Kidney (tissue), 14 donors: ENCODE data around the gene LRRC25. TPM values are rescaled to one million over a fixed set of nuclear protein-coding genes. Genes with fewer than 3 reads are reported as not detected.
A peak's percentile ranks its signal among the peaks of the same experiment; 100 is the strongest.

Source experiments
- DNase-seq, 5 donors: peaks; one replicate each; pipeline ENCODE4 v3.0.0-alpha.2; 2013 to 2020
- FAIRE-seq: peaks from 2 replicates; lab custom pipeline; 2012; peaks lifted over from hg19 to GRCh38; lab: Jason Lieb, UNC
- H3K27ac ChIP-seq, 2 donors: one replicate each; pipeline ENCODE4 v1.7.0; 2013; ENCODE audit warnings: low read depth in 2 of 2, low read length in 2 of 2, inconsistent platforms in 1 of 2
- H3K27me3 ChIP-seq: one replicate; pipeline ENCODE4 v1.7.1; 2013; ENCODE audit warnings: low read length, inconsistent platforms; ENCODE audit not compliant: control insufficient read depth, insufficient read depth
- H3K36me3 ChIP-seq, 3 donors: one replicate each; pipeline versions ENCODE4 v1.7.0 to v1.7.1; 2013; ENCODE audit warnings: low read length in 3 of 3, control low read depth in 1 of 3, inconsistent platforms in 1 of 3; ENCODE audit not compliant: insufficient read depth in 3 of 3, control insufficient read depth in 2 of 3
- H3K4me1 ChIP-seq, 3 donors: one replicate each; pipeline versions ENCODE4 v1.7.0 to v1.7.1; 2013; ENCODE audit warnings: low read length in 3 of 3, inconsistent platforms in 1 of 3, low read depth in 1 of 3; ENCODE audit not compliant: control insufficient read depth in 2 of 3, insufficient read depth in 2 of 3
- H3K4me3 ChIP-seq, 3 donors: one replicate each; pipeline versions ENCODE4 v1.7.0 to v1.8.1; 2013; ENCODE audit warnings: low read length in 3 of 3, control low read depth in 1 of 3, inconsistent platforms in 1 of 3
- H3K9ac ChIP-seq, 3 donors: one replicate each; pipeline versions ENCODE4 v1.7.0 to v1.7.1; 2013; ENCODE audit warnings: low read length in 3 of 3, control low read depth in 1 of 3, inconsistent platforms in 1 of 3
- H3K9me3 ChIP-seq, 3 donors: one replicate each; pipeline versions ENCODE4 v1.7.0 to v1.7.1; 2013; ENCODE audit warnings: low read length in 3 of 3, control low read depth in 1 of 3, inconsistent platforms in 1 of 3; ENCODE audit not compliant: control insufficient read depth in 2 of 3, insufficient read depth in 1 of 3
- intact Hi-C: fragments of 100-400 bp; cut with DNase I; formaldehyde crosslinking; loops from one replicate; pipeline ENCODE4 v1.11.1; 2022
- polyA plus RNA-seq: library from polyadenylated mRNA; stranded (reverse); fragments of 350-450 nt; fragmentation: Illumina TruSeq; extraction: RNeasy Lipid Tissue Mini Kit (QIAGEN cat#74804); gene quantifications from one replicate; pipeline ENCODE4 v1.2.3, GENCODE V29; 2014; ENCODE audit warnings: low read depth, low replicate concordance; ENCODE audit not compliant: insufficient read depth
- total RNA-seq: library from RNA; stranded (reverse); fragmentation: NEBNext Ultra II Directional; extraction: Animal tissue kit (Norgen Biotek cat#: 25700); gene quantifications from one replicate; pipeline ENCODE4 v1.2.1, GENCODE V29; 2021
- TF ChIP-seq, protein P1 (sequence below): IDR thresholded peaks from 3 replicates; pipeline ENCODE4 v1.5.1; 2012; ENCODE audit warnings: mild to moderate bottlenecking, moderate library complexity, borderline replicate concordance; ENCODE audit not compliant: insufficient read depth; ENCODE audit errors: extremely low read depth
- donor health status: control.
- donor health status: control.
- donor health status: control.
- donor health status: control.
- donor health status: control.
- donor health status: DM: yes; HTN: yes; CAD: no.
- donor health status: Normal renal cell carcinoma (clear cell type).

Gene LRRC25
- total and polyA plus RNA-seq, 2 donors from 2014 or later, result 2.7 to 13.1 TPM

GRCh38 chr19:18434411-18435175 is 37.2 kb upstream of the LRRC25 start:
- peaks cover 0 to 10% (median 3%) of the 10 kb centered on the region in 3 donors for H3K4me1 ChIP-seq
- H3K9me3 ChIP-seq, result no peaks in the 10 kb centered on the region
- H3K36me3 ChIP-seq, result no peaks in the 10 kb centered on the region
- H3K27ac ChIP-seq, result peak overlapping the region in 1 of 2 donors; percentile 28
- intact Hi-C loops, result no loop called here
- no peaks in the 10 kb centered on the region for H3K27me3 ChIP-seq
- FAIRE-seq, result no peak
- no peak overlapping the region for H3K4me3 ChIP-seq
- TF ChIP-seq, protein P1, sequence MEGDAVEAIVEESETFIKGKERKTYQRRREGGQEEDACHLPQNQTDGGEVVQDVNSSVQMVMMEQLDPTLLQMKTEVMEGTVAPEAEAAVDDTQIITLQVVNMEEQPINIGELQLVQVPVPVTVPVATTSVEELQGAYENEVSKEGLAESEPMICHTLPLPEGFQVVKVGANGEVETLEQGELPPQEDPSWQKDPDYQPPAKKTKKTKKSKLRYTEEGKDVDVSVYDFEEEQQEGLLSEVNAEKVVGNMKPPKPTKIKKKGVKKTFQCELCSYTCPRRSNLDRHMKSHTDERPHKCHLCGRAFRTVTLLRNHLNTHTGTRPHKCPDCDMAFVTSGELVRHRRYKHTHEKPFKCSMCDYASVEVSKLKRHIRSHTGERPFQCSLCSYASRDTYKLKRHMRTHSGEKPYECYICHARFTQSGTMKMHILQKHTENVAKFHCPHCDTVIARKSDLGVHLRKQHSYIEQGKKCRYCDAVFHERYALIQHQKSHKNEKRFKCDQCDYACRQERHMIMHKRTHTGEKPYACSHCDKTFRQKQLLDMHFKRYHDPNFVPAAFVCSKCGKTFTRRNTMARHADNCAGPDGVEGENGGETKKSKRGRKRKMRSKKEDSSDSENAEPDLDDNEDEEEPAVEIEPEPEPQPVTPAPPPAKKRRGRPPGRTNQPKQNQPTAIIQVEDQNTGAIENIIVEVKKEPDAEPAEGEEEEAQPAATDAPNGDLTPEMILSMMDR, result no peak
- no peak overlapping the region for H3K9ac ChIP-seq
- peak in 1 of 5 donors; percentile 74 for DNase-seq

DNA sequence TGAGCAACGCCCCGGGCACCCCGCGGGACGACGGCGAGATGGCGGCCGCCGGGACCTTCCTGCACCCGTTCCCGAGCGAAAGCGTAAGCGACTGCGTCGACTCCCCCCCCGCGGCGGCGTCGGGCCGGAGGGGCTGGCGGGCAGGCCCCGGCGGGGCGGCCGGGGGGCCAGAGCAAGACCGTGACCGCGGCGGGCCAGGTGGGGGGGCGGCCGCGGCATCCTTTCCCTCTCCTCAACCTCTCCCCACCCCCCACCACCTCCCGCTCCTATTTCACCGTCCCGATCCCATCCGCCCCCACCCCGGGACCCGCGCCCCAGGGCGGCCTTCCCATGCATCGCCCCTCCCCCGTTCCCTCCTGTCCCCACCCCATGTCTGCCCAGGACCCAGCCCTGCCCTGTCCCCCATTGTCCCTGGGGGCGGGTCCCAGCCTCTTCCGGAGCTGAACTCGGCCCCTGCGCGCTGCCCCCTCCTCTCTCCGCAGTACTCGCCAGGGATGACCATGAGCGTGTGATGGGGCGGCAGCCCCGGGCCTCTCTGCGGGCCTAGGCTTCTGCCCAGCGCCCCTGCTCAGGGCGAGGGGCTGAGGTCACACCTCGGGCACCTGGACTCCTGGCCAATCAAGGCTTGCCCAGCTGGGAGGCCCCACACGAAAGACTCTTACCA is 36.4 kb upstream of the LRRC25 start:
- Histone ChIP-seq H3K36me3 (no peaks in the 10 kb centered on the region), H3K27me3 (no peaks in the 10 kb centered on the region), H3K4me3 (no peak overlapping the region), H3K9ac (no peak overlapping the region), H3K9me3 (no peaks in the 10 kb centered on the region), H3K27ac (peak overlapping the region in 1 of 2 donors; percentile 28), H3K4me1 (peaks cover 0 to 9% (median 0%) of the 10 kb centered on the region in 3 donors)
- peak; percentile 70 to 90 (median 81) for DNase-seq
- FAIRE-seq, result no peak
- intact Hi-C loops, result no loop called here
- TF ChIP-seq, protein P1, result no peak

DNA sequence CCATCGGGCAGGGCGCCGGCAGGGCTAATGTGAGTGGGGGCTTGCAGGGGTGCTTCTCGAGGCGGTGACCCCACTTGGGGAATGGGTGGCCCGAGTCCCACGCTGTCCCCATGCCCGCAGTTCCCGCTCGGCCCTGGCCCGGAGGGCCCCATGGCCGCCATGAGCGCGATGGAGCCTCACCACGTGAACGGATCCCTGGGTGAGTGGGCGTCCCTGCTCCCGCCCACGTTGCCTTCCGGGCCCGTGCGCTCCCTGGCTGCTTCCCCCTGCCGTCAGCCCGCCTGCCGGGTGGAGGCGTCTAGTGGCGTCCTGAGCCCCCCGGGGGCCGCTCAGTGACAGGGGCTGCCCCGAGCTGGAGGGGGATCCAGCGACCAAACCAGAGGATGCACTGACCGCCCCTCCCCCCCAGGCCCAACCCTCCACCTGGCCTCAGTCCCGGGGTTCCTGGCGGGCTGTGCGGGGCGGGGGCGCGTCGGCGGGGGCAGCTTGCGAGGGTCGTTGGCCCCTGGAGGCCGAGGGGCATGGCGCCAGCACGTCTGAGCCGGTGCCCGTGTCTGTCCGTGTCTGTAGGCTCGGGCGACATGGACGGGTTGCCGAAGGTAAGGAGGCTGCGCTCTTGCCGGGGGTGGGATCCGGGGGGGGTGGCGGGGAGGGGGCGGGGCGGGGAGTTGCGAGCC is 35.7 kb upstream of the LRRC25 start:
- Histone ChIP-seq H3K27ac (peak overlapping the region; percentile 11 to 47), H3K36me3 (no peaks in the 10 kb centered on the region), H3K27me3 (no peaks in the 10 kb centered on the region), H3K4me3 (peak overlapping the region in 1 of 3 donors; percentile 37), H3K4me1 (peaks cover 0 to 5% (median 0%) of the 10 kb centered on the region in 3 donors), H3K9ac (peak overlapping the region in 1 of 3 donors; percentile 34), H3K9me3 (no peaks in the 10 kb centered on the region)
- no peak for FAIRE-seq
- TF ChIP-seq, protein P1, result no peak
- DNase-seq, result peak; percentile 79 to 92 (median 87)
- intact Hi-C loops, result no loop called here
